Stimulated activated naive B cell treated with anti-CD40 and anti-IgM and Interleukin-4, amounts not matched to agents 10 μg/mL and 1 μg/mL and 100 μg/mL, for 72 hours (primary cell): ENCODE data around the gene CFAP73.

Source experiments
- ATAC-seq, 2 donors: fragments of 150-1000 bp; cut with Tn5 transposase; replicated peaks; 2 replicates each; pipeline ENCODE4 v1.10.0; 2021; ENCODE audit warnings: moderate library complexity in 1 of 2
- DNase-seq: peaks from one replicate; pipeline ENCODE4 v3.0.0; 2021
- H3K27ac Mint-ChIP-seq: one replicate; pipeline ENCODE4 v1.8.0; 2022; ENCODE audit warnings: mild to moderate bottlenecking, mixed read lengths
- H3K27me3 Mint-ChIP-seq, 2 donors: one replicate each; pipeline ENCODE4 v1.8.0; 2022; ENCODE audit warnings: mixed read lengths in 2 of 2
- H3K36me3 Mint-ChIP-seq, 2 donors: one replicate each; pipeline ENCODE4 v1.8.0; 2022; ENCODE audit warnings: mixed read lengths in 2 of 2, mild to moderate bottlenecking in 1 of 2
- H3K4me1 Mint-ChIP-seq, 2 donors: one replicate each; pipeline ENCODE4 v1.8.0; 2022; ENCODE audit warnings: mixed read lengths in 2 of 2, mild to moderate bottlenecking in 1 of 2
- H3K4me3 Mint-ChIP-seq, 2 donors: one replicate each; pipeline ENCODE4 v1.8.0; 2022; ENCODE audit warnings: mild to moderate bottlenecking in 2 of 2, mixed read lengths in 2 of 2, moderate library complexity in 1 of 2
- H3K9me3 Mint-ChIP-seq, 2 donors: one replicate each; pipeline ENCODE4 v1.8.0; 2022; ENCODE audit warnings: mixed read lengths in 2 of 2, mild to moderate bottlenecking in 1 of 2

Gene CFAP73

GRCh38 chr12:113155646-113156045 is 6.1 kb downstream of the CFAP73 start:
- Mint-ChIP-seq H3K36me3 (peaks cover 37 to 40% of the 10 kb centered on the region in 2 donors), H3K4me1 (peaks cover 31 to 66% of the 10 kb centered on the region in 2 donors), H3K27me3 (peaks cover 6 to 7% of the 10 kb centered on the region in 2 donors), H3K4me3 (peak overlapping the region in 1 of 2 donors; percentile 16), H3K27ac (no peak overlapping the region), H3K9me3 (no peaks in the 10 kb centered on the region)
- DNase-seq (no peak), ATAC-seq (no peak)

GRCh38 chr12:113157218-113157859 is 7.8 kb downstream of the CFAP73 start:
- peaks cover 32 to 73% of the 10 kb centered on the region in 2 donors for H3K4me1 Mint-ChIP-seq
- H3K4me3 Mint-ChIP-seq, result no peak overlapping the region
- peak overlapping the region; percentile 53 for H3K27ac Mint-ChIP-seq
- DNase-seq (no peak), ATAC-seq (no peak)
- H3K27me3 Mint-ChIP-seq, result peaks cover 1 to 2% of the 10 kb centered on the region in 2 donors
- peaks cover 51 to 54% of the 10 kb centered on the region in 2 donors for H3K36me3 Mint-ChIP-seq
- H3K9me3 Mint-ChIP-seq, result no peaks in the 10 kb centered on the region

GRCh38 chr12:113158439-113159203 is 9.1 kb downstream of the CFAP73 start:
- ATAC-seq, result no peak
- H3K27me3 Mint-ChIP-seq, result no peaks in the 10 kb centered on the region
- no peak overlapping the region for H3K27ac Mint-ChIP-seq
- H3K4me1 Mint-ChIP-seq, result peaks cover 31 to 72% of the 10 kb centered on the region in 2 donors
- H3K4me3 Mint-ChIP-seq, result no peak overlapping the region
- DNase-seq, result no peak
- H3K36me3 Mint-ChIP-seq, result peaks cover 64 to 65% of the 10 kb centered on the region in 2 donors
- H3K9me3 Mint-ChIP-seq, result no peaks in the 10 kb centered on the region

GRCh38 chr12:113159937-113160336 is 10.4 kb downstream of the CFAP73 start:
- Mint-ChIP-seq H3K4me1 (peaks cover 26 to 61% of the 10 kb centered on the region in 2 donors), H3K27ac (no peak overlapping the region), H3K36me3 (peaks cover 69 to 76% of the 10 kb centered on the region in 2 donors), H3K27me3 (no peaks in the 10 kb centered on the region), H3K4me3 (no peak overlapping the region), H3K9me3 (no peaks in the 10 kb centered on the region)
- ATAC-seq (no peak), DNase-seq (no peak)

GRCh38 chr12:113161415-113162016 is 12.0 kb downstream of the CFAP73 start:
- Mint-ChIP-seq H3K27ac (peak overlapping the region; percentile 89), H3K9me3 (no peaks in the 10 kb centered on the region), H3K4me1 (peaks cover 24 to 47% of the 10 kb centered on the region in 2 donors), H3K36me3 (peaks cover 79 to 86% of the 10 kb centered on the region in 2 donors), H3K27me3 (no peaks in the 10 kb centered on the region), H3K4me3 (peak overlapping the region; percentile 48 to 58)
- ATAC-seq (peak; percentile 79 to 82), DNase-seq (no peak)

GRCh38 chr12:113162102-113163029 is 12.8 kb downstream of the CFAP73 start:
- DNase-seq (no peak), ATAC-seq (no peak)
- H3K4me1 Mint-ChIP-seq, result peaks cover 21 to 39% of the 10 kb centered on the region in 2 donors
- H3K9me3 Mint-ChIP-seq, result no peaks in the 10 kb centered on the region
- peaks cover 71 to 84% of the 10 kb centered on the region in 2 donors for H3K36me3 Mint-ChIP-seq
- no peaks in the 10 kb centered on the region for H3K27me3 Mint-ChIP-seq
- H3K27ac Mint-ChIP-seq, result peak overlapping the region; percentile 89
- H3K4me3 Mint-ChIP-seq, result no peak overlapping the region

- Mint-ChIP-seq H3K4me3 (no peak overlapping the region), H3K4me1 (peaks cover 15 to 33% of the 10 kb centered on the region in 2 donors), H3K36me3 (peaks cover 71 to 78% of the 10 kb centered on the region in 2 donors), H3K9me3 (no peaks in the 10 kb centered on the region), H3K27ac (no peak overlapping the region), H3K27me3 (no peaks in the 10 kb centered on the region)
- ATAC-seq (no peak), DNase-seq (no peak)
Measured at GRCh38 chr12:113163030-113163360, 13.5 kb downstream of the CFAP73 start.

GRCh38 chr12:113164014-113164413 is 14.5 kb downstream of the CFAP73 start:
- no peaks in the 10 kb centered on the region for H3K27me3 Mint-ChIP-seq
- no peak for ATAC-seq
- peaks cover 11 to 26% of the 10 kb centered on the region in 2 donors for H3K4me1 Mint-ChIP-seq
- H3K9me3 Mint-ChIP-seq, result no peaks in the 10 kb centered on the region
- peaks cover 71 to 80% of the 10 kb centered on the region in 2 donors for H3K36me3 Mint-ChIP-seq
- H3K4me3 Mint-ChIP-seq, result no peak overlapping the region
- H3K27ac Mint-ChIP-seq, result no peak overlapping the region
- no peak for DNase-seq

- Mint-ChIP-seq H3K27me3 (no peaks in the 10 kb centered on the region), H3K4me3 (no peak overlapping the region), H3K4me1 (peaks cover 12 to 37% of the 10 kb centered on the region in 2 donors), H3K36me3 (peaks cover 68 to 77% of the 10 kb centered on the region in 2 donors), H3K27ac (no peak overlapping the region), H3K9me3 (no peaks in the 10 kb centered on the region)
- DNase-seq (no peak), ATAC-seq (no peak)
Measured at GRCh38 chr12:113165521-113166450, 16.3 kb downstream of the CFAP73 start.

- no peak overlapping the region for H3K4me3 Mint-ChIP-seq
- no peaks in the 10 kb centered on the region for H3K27me3 Mint-ChIP-seq
- H3K36me3 Mint-ChIP-seq, result peaks cover 69 to 77% of the 10 kb centered on the region in 2 donors
- DNase-seq (no peak), ATAC-seq (no peak)
- H3K9me3 Mint-ChIP-seq, result no peaks in the 10 kb centered on the region
- H3K4me1 Mint-ChIP-seq, result peaks cover 20 to 39% of the 10 kb centered on the region in 2 donors
- H3K27ac Mint-ChIP-seq, result no peak overlapping the region
Measured at GRCh38 chr12:113167868-113168267, 18.3 kb downstream of the CFAP73 start.

- peaks cover 23 to 45% of the 10 kb centered on the region in 2 donors for H3K4me1 Mint-ChIP-seq
- no peak for ATAC-seq
- peak overlapping the region; percentile 9 for H3K27ac Mint-ChIP-seq
- no peak for DNase-seq
- H3K27me3 Mint-ChIP-seq, result no peaks in the 10 kb centered on the region
- H3K4me3 Mint-ChIP-seq, result no peak overlapping the region
- H3K9me3 Mint-ChIP-seq, result no peaks in the 10 kb centered on the region
- H3K36me3 Mint-ChIP-seq, result peaks cover 68 to 70% of the 10 kb centered on the region in 2 donors
Measured at GRCh38 chr12:113169697-113170096, 20.2 kb downstream of the CFAP73 start.

GRCh38 chr12:113170457-113170856 is 20.9 kb downstream of the CFAP73 start:
- Mint-ChIP-seq H3K27ac (peak overlapping the region; percentile 92), H3K27me3 (no peaks in the 10 kb centered on the region), H3K4me1 (peaks cover 24 to 50% of the 10 kb centered on the region in 2 donors), H3K4me3 (peak overlapping the region in 1 of 2 donors; percentile 50), H3K9me3 (no peaks in the 10 kb centered on the region), H3K36me3 (peaks cover 65 to 70% of the 10 kb centered on the region in 2 donors)
- ATAC-seq (peak; percentile 31 to 38), DNase-seq (no peak)

GRCh38 chr12:113170926-113171325 is 21.4 kb downstream of the CFAP73 start:
- H3K4me3 Mint-ChIP-seq, result peak overlapping the region; percentile 50 to 60
- peaks cover 60 to 66% of the 10 kb centered on the region in 2 donors for H3K36me3 Mint-ChIP-seq

More at GRCh38 chr12:113170926-113171325, 21.4 kb downstream of the CFAP73 start:
- Mint-ChIP-seq H3K27me3 (no peaks in the 10 kb centered on the region), H3K4me1 (peaks cover 24 to 50% of the 10 kb centered on the region in 2 donors), H3K27ac (peak overlapping the region; percentile 92), H3K9me3 (no peaks in the 10 kb centered on the region)
- ATAC-seq (peak; percentile 77), DNase-seq (peak; percentile 60)
